Right atrium auricular region (tissue), 2 donors: ENCODE measurements around the gene NUP153. TPM values are rescaled to one million over a fixed set of nuclear protein-coding genes. Genes with fewer than 3 reads are reported as not detected.
A peak's percentile ranks its signal among the peaks of the same experiment; 100 is the strongest.

ENCODE experiments used
- DNase-seq: peaks from one replicate; pipeline ENCODE4 v3.0.0-alpha.2; 2019; ENCODE audit warnings: low spot score
- H3K27ac ChIP-seq, 2 donors: fragments of 200-600 bp; sonication (generic); 1 replicate in 1 of 2; 2 replicates in 1 of 2; pipeline ENCODE4 v1.5.1; 2016 to 2019
- H3K27me3 ChIP-seq, 2 donors: fragments of 200-600 bp; sonication (generic); one replicate each; pipeline versions ENCODE4 v1.5.1 to v1.6.0; 2017 to 2019
- H3K36me3 ChIP-seq: fragments of 200-600 bp; sonication (generic); one replicate; pipeline ENCODE4 v1.5.1; 2016
- H3K4me1 ChIP-seq, 2 donors: fragments of 200-600 bp; sonication (generic); one replicate each; pipeline versions ENCODE4 v1.5.1 to v1.6.0; 2017 to 2019
- H3K4me3 ChIP-seq, 2 donors: fragments of 200-600 bp; sonication (generic); 1 replicate in 1 of 2; 2 replicates in 1 of 2; pipeline ENCODE4 v1.5.1; 2017 to 2019; ENCODE audit warnings: mild to moderate bottlenecking in 1 of 2, moderate library complexity in 1 of 2
- H3K9me3 ChIP-seq, 2 donors: fragments of 200-600 bp; sonication (generic); one replicate each; pipeline ENCODE4 v1.5.1; 2019
- CTCF ChIP-seq, 2 donors: fragments of 200-600 bp; sonication (generic); IDR thresholded peaks; one replicate each; pipeline ENCODE4 v1.5.1; 2019; ENCODE audit warnings: antibody characterized with exemption in 2 of 2
- total RNA-seq, 2 donors: library from RNA; depleted of rRNA; stranded (reverse); fragments of >200 nt; gene quantifications; one replicate each; pipeline ENCODE4 v1.1.0, GENCODE V29; 2016

Gene NUP153
- total RNA-seq, 2 donors from 2014 or later = 23.1 to 28.5 TPM

- no peak for TF ChIP-seq CTCF (IDR thresholded peaks at IDR 0.05)
- DNase-seq = no peak
These were observed 126.1 kb downstream of the NUP153 start for GRCh38 chr6:17580518-17581048.

GRCh38 chr6:17577059-17577458 lies 129.7 kb downstream of the NUP153 start:
- Histone ChIP-seq H3K27ac (no peak overlapping the region), H3K4me3 (no peak overlapping the region), H3K4me1 (no peaks in the 10 kb centered on the region), H3K36me3 (no peaks in the 10 kb centered on the region), H3K9me3 (peaks cover 0 to 14% of the 10 kb centered on the region in 2 donors), H3K27me3 (no peaks in the 10 kb centered on the region)
- no peak for TF ChIP-seq CTCF (IDR thresholded peaks at IDR 0.05)
- no peak for DNase-seq

More at GRCh38 chr6:17580518-17581048, 126.1 kb downstream of the NUP153 start:
- Histone ChIP-seq H3K9me3 (peaks cover 0 to 14% of the 10 kb centered on the region in 2 donors), H3K4me1 (peaks cover 0 to 7% of the 10 kb centered on the region in 2 donors), H3K27me3 (no peaks in the 10 kb centered on the region), H3K27ac (peak overlapping the region; percentile 80 to 84), H3K4me3 (peak overlapping the region; percentile 46 to 66), H3K36me3 (no peaks in the 10 kb centered on the region)

- no peak for TF ChIP-seq CTCF (IDR thresholded peaks at IDR 0.05)
- Histone ChIP-seq H3K4me3 (no peak overlapping the region), H3K9me3 (peaks cover 0 to 14% of the 10 kb centered on the region in 2 donors), H3K27ac (no peak overlapping the region), H3K27me3 (no peaks in the 10 kb centered on the region), H3K36me3 (no peaks in the 10 kb centered on the region), H3K4me1 (no peaks in the 10 kb centered on the region)
- no peak for DNase-seq
These were observed 131.7 kb downstream of the NUP153 start for GRCh38 chr6:17574866-17575560.

GRCh38 chr6:17565399-17565798 lies 141.3 kb downstream of the NUP153 start:
- H3K4me1 ChIP-seq = no peaks in the 10 kb centered on the region
- no peak overlapping the region for H3K27ac ChIP-seq
- no peaks in the 10 kb centered on the region for H3K36me3 ChIP-seq
- H3K27me3 ChIP-seq = no peaks in the 10 kb centered on the region
- no peak for DNase-seq
- TF ChIP-seq CTCF (IDR thresholded peaks at IDR 0.05) = no peak
- no peak overlapping the region for H3K4me3 ChIP-seq
- H3K9me3 ChIP-seq = peaks cover 0 to 4% of the 10 kb centered on the region in 2 donors

Other genes with a start within 250 kb of the NUP153 start
- 10 to 100 TPM; 19.3 to 21.0 TPM for gene FAM8A1, start 106.6 kb downstream of the NUP153 start, total RNA-seq